K562 (cell line): Measurements from ENCODE around the gene NPDC1. TPM values are rescaled to one million over a fixed set of nuclear protein-coding genes. Genes with fewer than 3 reads are reported as not detected.

Experiments
- CBX5 ChIP-seq: IDR thresholded peaks from 2 replicates; pipeline ENCODE4 v1.6.1; 2014; ENCODE audit warnings: low read depth, borderline replicate concordance
- CTBP1 ChIP-seq: fragments of 450-650 bp; IDR thresholded peaks from 2 replicates; pipeline ENCODE4 v1.6.1; 2016; ENCODE audit warnings: borderline replicate concordance
- GABPA ChIP-seq: fragments of 200-800 bp; sonication (Bioruptor generic); conservative IDR thresholded peaks from 2 replicates; pipeline ENCODE4 v1.6.1; 2016; ENCODE audit warnings: low read depth, missing genetic modification characterization, missing compliant biosample characterization
- GMEB1 ChIP-seq: fragments of 250-450 bp; sonication (Bioruptor Pico); IDR thresholded peaks from 2 replicates; pipeline ENCODE4 v1.4.0; 2020; ENCODE audit warnings: mild to moderate bottlenecking
- HNRNPK ChIP-seq: fragments of 200-400 bp; formaldehyde crosslinking; IDR thresholded peaks from one replicate; pipeline ENCODE4 v1.6.1; 2018; ENCODE audit warnings: mild to moderate bottlenecking, low read depth, low read length; ENCODE audit not compliant: poor library complexity, severe bottlenecking
- MEF2A ChIP-seq: IDR thresholded peaks from 2 replicates; pipeline ENCODE4 v1.6.1; 2011; ENCODE audit warnings: low read depth, mild to moderate bottlenecking, low read length, moderate library complexity; ENCODE audit not compliant: control insufficient read depth
- MXI1 ChIP-seq: IDR thresholded peaks from 2 replicates; pipeline ENCODE4 v1.6.1; 2011; ENCODE audit warnings: low read depth, mild to moderate bottlenecking, improper control_type of control experiment, low read length
- NR2C2 ChIP-seq, 2 experiments: fragments of 200-800 bp in 1 of 2; sonication (Bioruptor generic) in 1 of 2; sonication (generic) in 1 of 2; formaldehyde crosslinking in 1 of 2; IDR thresholded peaks; 2 replicates each; pipeline versions ENCODE4 v1.6.1 to v1.8.0; 2016 to 2022; ENCODE audit warnings: mild to moderate bottlenecking in 1 of 2, missing compliant biosample characterization in 1 of 2, missing genetic modification characterization in 1 of 2, missing genetic modification reagents in 1 of 2
- SAP30 ChIP-seq: fragments of 200-600 bp; sonication (generic); IDR thresholded peaks from 2 replicates; pipeline ENCODE4 v1.6.1; 2012; ENCODE audit warnings: borderline replicate concordance, low read depth, mild to moderate bottlenecking, moderate library complexity, low read length, control low read depth, inconsistent platforms; ENCODE audit not compliant: insufficient read depth, poor library complexity, severe bottlenecking
- STAT6 ChIP-seq: sonication (generic); formaldehyde crosslinking; IDR thresholded peaks from 2 replicates; pipeline ENCODE4 v1.8.1; 2023; ENCODE audit warnings: mild to moderate bottlenecking, missing genetic modification reagents
- USF1 ChIP-seq: sonication (generic); formaldehyde crosslinking; IDR thresholded peaks from 2 replicates; pipeline ENCODE4 v1.9.0; 2022; ENCODE audit warnings: mild to moderate bottlenecking, missing genetic modification reagents
- YY1 ChIP-seq, 3 experiments: IDR thresholded peaks; 2 replicates each; pipeline ENCODE4 v1.6.1; 2011; ENCODE audit warnings: low read length in 2 of 3, mild to moderate bottlenecking in 2 of 3, moderate library complexity in 2 of 3, borderline replicate concordance in 1 of 3, control low read depth in 1 of 3, low read depth in 1 of 3; ENCODE audit not compliant: insufficient read depth in 3 of 3, insufficient replicate concordance in 2 of 3, control insufficient read depth in 1 of 3, insufficient read length in 1 of 3; ENCODE audit errors: extremely low read depth in 1 of 3
- ZKSCAN1 ChIP-seq: fragments of 150-350 bp; IDR thresholded peaks from 2 replicates; pipeline ENCODE4 v1.6.1; 2016; ENCODE audit warnings: low read depth, low read length
- ZNF232 ChIP-seq: sonication (generic); formaldehyde crosslinking; IDR thresholded peaks from 2 replicates; pipeline ENCODE4 v1.8.0; 2022; ENCODE audit warnings: mild to moderate bottlenecking, missing genetic modification reagents
- ZNF431 ChIP-seq: sonication (generic); formaldehyde crosslinking; IDR thresholded peaks from 2 replicates; pipeline ENCODE4 v1.8.0; 2022; ENCODE audit warnings: mild to moderate bottlenecking, missing genetic modification reagents
- ZNF507 ChIP-seq: conservative IDR thresholded peaks from 2 replicates; pipeline ENCODE4 v1.6.1; 2017; ENCODE audit warnings: missing genetic modification characterization, missing compliant biosample characterization
- ZNF512 ChIP-seq: IDR thresholded peaks from 2 replicates; pipeline ENCODE4 v1.6.1; 2016; ENCODE audit warnings: missing genetic modification characterization, missing compliant biosample characterization
- ZZZ3 ChIP-seq: fragments of 450-650 bp; IDR thresholded peaks from 2 replicates; pipeline ENCODE4 v1.6.1; 2016; ENCODE audit warnings: antibody characterized with exemption, mild to moderate bottlenecking, moderate library complexity
- polyA plus RNA-seq, 8 experiments: library from polyadenylated mRNA; depleted of rRNA in 4 of 8; stranded (reverse) in 5 of 8; unstranded in 3 of 8; fragments of >200 nt; fragmentation: Nextera tagmentation in 2 of 8; fragmentation: Illumina TruSeq in 1 of 8; extraction: Ambion mirVana in 2 of 8; extraction: Trizol in 1 of 8; gene quantifications; 2 replicates each; pipeline versions ENCODE4 v1.2.1 to v1.2.3, GENCODE V29; 2011 to 2014; ENCODE audit warnings: inconsistent platforms in 1 of 8, missing spikeins in 1 of 8
- total RNA-seq, 7 experiments: library from RNA; depleted of rRNA in 6 of 7; stranded (reverse); fragments of >200 nt in 6 of 7; fragmentation: Illumina TruSeq in 2 of 7; extraction: Trizol in 2 of 7; gene quantifications; 2 replicates each; pipeline versions ENCODE4 v1.2.1 to v1.2.3, GENCODE V29; 2011 to 2021; ENCODE audit warnings: low replicate concordance in 1 of 7

Gene NPDC1
- total and polyA plus RNA-seq, 9 of the 15 experiments (the other 6 are each of a cell fraction or from before 2014, with no cell fraction given) = 0.06 to 2.1 (median 0.53) TPM; not detected in 3

GRCh38 chr9:136991993-136992818 lies 53.8 kb downstream of the NPDC1 start, which contains the start of gene PAXX (continued):
- TF ChIP-seq USF1 = peak; percentile 62
- TF ChIP-seq ZNF232 (CRISPR knock-in tag) = no peak; the same call in none of the 2 replicates
- TF ChIP-seq MXI1 = peak; percentile 81; the same call in 1 of the 2 replicates
- no peak for TF ChIP-seq ZNF507 (tag)
- peak in 2 of 3 experiments; percentile 83 to 88 for TF ChIP-seq YY1 (IDR thresholded peaks at IDR 0.05; ENCODE audit: borderline replicate concordance in 1 of 3, control insufficient read depth in 1 of 3, extremely low read depth in 1 of 3, insufficient read depth in 3 of 3, insufficient read length in 1 of 3, insufficient replicate concordance in 2 of 3, low read depth in 1 of 3, low read length in 2 of 3)
- TF ChIP-seq ZNF512 (tag) = no peak
- peak; percentile 89 for TF ChIP-seq SAP30
- TF ChIP-seq MEF2A = no peak
- no peak for TF ChIP-seq ZKSCAN1
- TF ChIP-seq HNRNPK = peak; percentile 94
- peak; percentile 96 for TF ChIP-seq STAT6 (CRISPR knock-in tag)
- no peak for TF ChIP-seq CBX5
- peak; percentile 62; the same call in 1 of the 2 replicates for TF ChIP-seq ZNF431 (CRISPR knock-in tag)
- TF ChIP-seq NR2C2 (CRISPR knock-in tag; IDR thresholded peaks at IDR 0.05) = no peak
- TF ChIP-seq NR2C2 (tag; IDR thresholded peaks at IDR 0.05) = peak; percentile 55; the same call in 1 of the 2 replicates
- peak; percentile 70 for TF ChIP-seq CTBP1
- peak; percentile 41; the same call in 1 of the 2 replicates for TF ChIP-seq GABPA (tag)
- TF ChIP-seq GMEB1 (CRISPR knock-in tag) = peak; percentile 50
- TF ChIP-seq ZZZ3 = no peak
